ENCODE data around the gene GABRB2.

DNA sequence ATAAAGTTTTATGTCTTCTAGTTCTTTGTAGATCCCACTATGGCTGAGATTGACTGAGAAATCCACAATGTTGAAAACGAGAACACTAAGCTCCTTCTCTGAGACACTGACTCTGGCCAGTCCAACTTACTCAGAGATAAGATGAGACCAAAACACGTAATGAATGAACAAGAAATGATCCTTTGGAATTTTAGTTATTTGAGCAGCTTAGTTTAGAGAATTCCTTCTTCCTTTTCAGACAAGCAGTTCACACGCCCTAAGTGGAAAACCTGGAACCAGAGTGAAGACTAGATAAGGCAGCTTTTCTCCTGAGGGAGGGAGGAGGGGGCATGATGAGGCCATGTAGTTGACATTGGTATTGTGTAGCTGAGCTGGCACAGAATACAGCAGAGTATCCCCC is 139.6 kb downstream of the GABRB2 start:
- TF ChIP-seq, protein P1, sequence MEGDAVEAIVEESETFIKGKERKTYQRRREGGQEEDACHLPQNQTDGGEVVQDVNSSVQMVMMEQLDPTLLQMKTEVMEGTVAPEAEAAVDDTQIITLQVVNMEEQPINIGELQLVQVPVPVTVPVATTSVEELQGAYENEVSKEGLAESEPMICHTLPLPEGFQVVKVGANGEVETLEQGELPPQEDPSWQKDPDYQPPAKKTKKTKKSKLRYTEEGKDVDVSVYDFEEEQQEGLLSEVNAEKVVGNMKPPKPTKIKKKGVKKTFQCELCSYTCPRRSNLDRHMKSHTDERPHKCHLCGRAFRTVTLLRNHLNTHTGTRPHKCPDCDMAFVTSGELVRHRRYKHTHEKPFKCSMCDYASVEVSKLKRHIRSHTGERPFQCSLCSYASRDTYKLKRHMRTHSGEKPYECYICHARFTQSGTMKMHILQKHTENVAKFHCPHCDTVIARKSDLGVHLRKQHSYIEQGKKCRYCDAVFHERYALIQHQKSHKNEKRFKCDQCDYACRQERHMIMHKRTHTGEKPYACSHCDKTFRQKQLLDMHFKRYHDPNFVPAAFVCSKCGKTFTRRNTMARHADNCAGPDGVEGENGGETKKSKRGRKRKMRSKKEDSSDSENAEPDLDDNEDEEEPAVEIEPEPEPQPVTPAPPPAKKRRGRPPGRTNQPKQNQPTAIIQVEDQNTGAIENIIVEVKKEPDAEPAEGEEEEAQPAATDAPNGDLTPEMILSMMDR (IDR thresholded peaks at IDR 0.05; ENCODE audit: insufficient read depth, low read length, poor library complexity, severe bottlenecking): no peak
- TF ChIP-seq EZH2phosphoT487 (conservative IDR thresholded peaks at IDR 0.05; ENCODE audit: low read length): no peak

Measured in SU-DHL-6 (cell line).